Measurements from ENCODE around the gene NPBWR2. TPM values are rescaled to one million over a fixed set of nuclear protein-coding genes. Genes with fewer than 3 reads are reported as not detected.

NPBWR2 gene
- total RNA-seq, 2 donors from 2014 or later: not detected

GRCh38 chr20:64105846-64106434 is 1.4 kb downstream of the NPBWR2 start:
- Histone ChIP-seq H3K27me3 (no peaks in the 10 kb centered on the region), H3K27ac (no peak overlapping the region), H3K36me3 (no peaks in the 10 kb centered on the region), H3K4me1 (peaks cover 0 to 12% of the 10 kb centered on the region in 2 donors), H3K9me3 (no peaks in the 10 kb centered on the region), H3K4me3 (no peak overlapping the region)
- DNase-seq (ENCODE audit: low spot score): no peak
- no peak for TF ChIP-seq CTCF (IDR thresholded peaks at IDR 0.05)

GRCh38 chr20:64104667-64105451 is 2.5 kb downstream of the NPBWR2 start:
- Histone ChIP-seq H3K4me3 (no peak overlapping the region), H3K4me1 (peaks cover 0 to 12% of the 10 kb centered on the region in 2 donors), H3K27me3 (no peaks in the 10 kb centered on the region), H3K9me3 (no peaks in the 10 kb centered on the region), H3K36me3 (no peaks in the 10 kb centered on the region), H3K27ac (no peak overlapping the region)
- DNase-seq (ENCODE audit: low spot score): no peak
- TF ChIP-seq CTCF (IDR thresholded peaks at IDR 0.05): no peak

DNA sequence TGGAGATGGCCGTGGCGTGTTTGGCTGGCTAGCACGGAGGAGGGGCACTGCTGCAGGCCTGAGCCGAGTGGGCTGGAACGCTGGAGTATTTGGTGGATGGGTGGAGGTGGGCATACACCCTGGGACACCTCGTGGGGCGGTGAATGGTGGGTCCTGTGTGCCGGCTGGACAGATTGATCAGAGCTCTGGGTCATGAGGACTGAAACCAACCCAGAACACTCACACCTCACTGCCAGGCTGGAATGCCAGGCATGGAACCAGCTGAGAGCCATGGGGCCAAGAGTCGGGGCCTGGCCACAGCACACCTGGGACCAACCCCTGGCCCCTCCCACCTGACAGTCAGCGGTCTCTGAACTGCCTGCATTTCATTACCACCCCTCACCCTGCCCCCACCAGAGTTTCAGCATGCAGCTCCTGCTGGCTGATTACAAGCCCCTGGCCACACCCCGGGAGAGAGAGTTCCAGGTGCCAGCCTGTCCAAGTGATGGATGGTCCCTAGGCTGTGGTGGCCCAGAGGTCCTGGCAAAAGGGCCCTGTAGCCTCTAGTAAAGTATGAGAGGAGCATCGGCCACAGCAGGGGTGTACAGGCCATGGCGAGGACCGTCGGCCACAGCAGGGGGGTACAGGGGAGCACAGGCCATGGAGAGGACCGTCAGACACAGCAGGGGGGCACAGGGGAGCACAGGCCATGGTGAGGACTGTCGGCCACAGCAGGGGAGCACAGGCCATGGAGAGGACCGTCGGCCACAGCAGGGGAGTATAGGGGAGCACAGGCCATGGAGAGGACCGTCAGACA is 3.3 kb downstream of the NPBWR2 start:
- TF ChIP-seq CTCF (IDR thresholded peaks at IDR 0.05): no peak
- no peaks in the 10 kb centered on the region for H3K36me3 ChIP-seq
- no peak overlapping the region for H3K4me3 ChIP-seq
- no peaks in the 10 kb centered on the region for H3K27me3 ChIP-seq
- H3K27ac ChIP-seq: no peak overlapping the region
- H3K4me1 ChIP-seq: peaks cover 0 to 12% of the 10 kb centered on the region in 2 donors
- no peak for DNase-seq (ENCODE audit: low spot score)
- H3K9me3 ChIP-seq: no peaks in the 10 kb centered on the region

DNA sequence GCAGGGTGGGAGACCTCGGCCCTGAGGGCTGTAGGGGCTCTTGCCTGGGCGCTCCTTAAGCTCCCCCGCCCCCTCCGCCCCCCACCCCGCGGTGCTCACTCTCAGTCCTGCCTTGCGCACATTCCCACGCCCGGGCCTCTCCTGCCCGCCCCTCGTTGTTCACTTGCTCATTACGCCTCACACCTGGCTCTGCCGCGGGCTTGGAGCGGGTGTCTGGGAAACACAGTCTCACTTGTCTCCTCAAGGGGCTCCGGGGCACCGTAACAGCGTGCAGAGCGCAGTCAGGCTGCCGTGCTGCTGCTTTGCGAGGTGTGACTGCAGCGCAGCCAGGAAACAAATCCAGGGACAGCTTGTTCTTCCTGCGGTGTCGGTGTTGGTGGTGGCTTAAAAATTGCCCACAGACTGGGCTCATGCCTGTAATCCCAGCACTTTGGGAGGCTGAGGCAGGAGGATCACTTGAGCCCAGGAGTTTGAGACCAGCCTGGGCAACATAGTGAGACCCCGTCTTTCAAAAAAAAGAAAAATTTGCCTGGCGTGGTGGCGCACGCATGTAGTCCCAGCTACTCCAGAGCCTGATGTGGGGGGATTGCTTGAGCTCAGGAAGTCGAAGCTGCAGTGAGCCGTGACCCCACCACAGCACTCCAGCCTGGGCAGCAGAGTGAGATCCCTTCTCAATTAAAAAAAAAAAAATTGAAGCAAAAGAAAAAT is 4.6 kb downstream of the NPBWR2 start:
- Histone ChIP-seq H3K9me3 (no peaks in the 10 kb centered on the region), H3K4me1 (peaks cover 0 to 12% of the 10 kb centered on the region in 2 donors), H3K36me3 (no peaks in the 10 kb centered on the region), H3K4me3 (peak overlapping the region; percentile 46 to 60), H3K27ac (peak overlapping the region; percentile 40 to 46), H3K27me3 (no peaks in the 10 kb centered on the region)
- no peak for TF ChIP-seq CTCF (IDR thresholded peaks at IDR 0.05)
- DNase-seq (ENCODE audit: low spot score): no peak

- no peaks in the 10 kb centered on the region for H3K36me3 ChIP-seq
- H3K4me3 ChIP-seq: peak overlapping the region; percentile 46 to 60
- H3K27me3 ChIP-seq: no peaks in the 10 kb centered on the region
- peak overlapping the region in 1 of 2 donors; percentile 46 for H3K27ac ChIP-seq
- H3K9me3 ChIP-seq: no peaks in the 10 kb centered on the region
- no peak for DNase-seq (ENCODE audit: low spot score)
- peaks cover 0 to 12% of the 10 kb centered on the region in 2 donors for H3K4me1 ChIP-seq
- TF ChIP-seq CTCF (IDR thresholded peaks at IDR 0.05): peak; percentile 75 to 84
Observed at GRCh38 chr20:64101731-64102621, 5.4 kb downstream of the NPBWR2 start.
